Neural progenitor cell (in vitro differentiated cells): Measurements from ENCODE around the gene RASD2.

ENCODE experiments used
- EZH2 ChIP-seq: fragments of 200-600 bp; sonication (generic); IDR thresholded peaks from 2 replicates; pipeline ENCODE4 v1.6.1; 2017; ENCODE audit warnings: antibody characterized with exemption, mild to moderate bottlenecking, moderate library complexity
- TF ChIP-seq, protein P1 (sequence below): fragments of 200-600 bp; sonication (generic); IDR thresholded peaks from 2 replicates; pipeline ENCODE4 v1.5.1; 2017; ENCODE audit warnings: antibody characterized with exemption, mild to moderate bottlenecking

DNA sequence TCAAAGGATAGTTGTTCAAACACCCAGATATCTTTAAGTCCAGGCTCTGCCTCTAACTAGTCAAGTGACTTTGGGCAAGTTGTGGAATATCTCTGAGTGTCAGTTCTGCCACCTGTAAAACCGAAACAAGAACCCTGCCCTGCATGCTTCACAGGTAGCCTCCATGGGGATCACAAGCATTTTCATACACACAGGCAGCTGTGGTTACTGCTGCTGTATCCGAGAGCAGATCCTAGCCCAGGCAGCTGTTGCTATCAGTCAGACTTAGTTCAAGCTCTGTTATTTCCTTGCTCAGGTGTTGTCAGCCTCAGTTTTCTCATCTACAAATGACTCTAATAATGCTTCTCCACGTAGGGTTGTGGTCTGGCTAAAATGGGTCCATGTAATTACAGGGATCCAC lies 6.5 kb upstream of the RASD2 start:
- no peak for TF ChIP-seq EZH2
- TF ChIP-seq, protein P1, sequence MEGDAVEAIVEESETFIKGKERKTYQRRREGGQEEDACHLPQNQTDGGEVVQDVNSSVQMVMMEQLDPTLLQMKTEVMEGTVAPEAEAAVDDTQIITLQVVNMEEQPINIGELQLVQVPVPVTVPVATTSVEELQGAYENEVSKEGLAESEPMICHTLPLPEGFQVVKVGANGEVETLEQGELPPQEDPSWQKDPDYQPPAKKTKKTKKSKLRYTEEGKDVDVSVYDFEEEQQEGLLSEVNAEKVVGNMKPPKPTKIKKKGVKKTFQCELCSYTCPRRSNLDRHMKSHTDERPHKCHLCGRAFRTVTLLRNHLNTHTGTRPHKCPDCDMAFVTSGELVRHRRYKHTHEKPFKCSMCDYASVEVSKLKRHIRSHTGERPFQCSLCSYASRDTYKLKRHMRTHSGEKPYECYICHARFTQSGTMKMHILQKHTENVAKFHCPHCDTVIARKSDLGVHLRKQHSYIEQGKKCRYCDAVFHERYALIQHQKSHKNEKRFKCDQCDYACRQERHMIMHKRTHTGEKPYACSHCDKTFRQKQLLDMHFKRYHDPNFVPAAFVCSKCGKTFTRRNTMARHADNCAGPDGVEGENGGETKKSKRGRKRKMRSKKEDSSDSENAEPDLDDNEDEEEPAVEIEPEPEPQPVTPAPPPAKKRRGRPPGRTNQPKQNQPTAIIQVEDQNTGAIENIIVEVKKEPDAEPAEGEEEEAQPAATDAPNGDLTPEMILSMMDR, result no peak
